ENCODE data around the gene ZNF469.

ZNF469 gene

DNA sequence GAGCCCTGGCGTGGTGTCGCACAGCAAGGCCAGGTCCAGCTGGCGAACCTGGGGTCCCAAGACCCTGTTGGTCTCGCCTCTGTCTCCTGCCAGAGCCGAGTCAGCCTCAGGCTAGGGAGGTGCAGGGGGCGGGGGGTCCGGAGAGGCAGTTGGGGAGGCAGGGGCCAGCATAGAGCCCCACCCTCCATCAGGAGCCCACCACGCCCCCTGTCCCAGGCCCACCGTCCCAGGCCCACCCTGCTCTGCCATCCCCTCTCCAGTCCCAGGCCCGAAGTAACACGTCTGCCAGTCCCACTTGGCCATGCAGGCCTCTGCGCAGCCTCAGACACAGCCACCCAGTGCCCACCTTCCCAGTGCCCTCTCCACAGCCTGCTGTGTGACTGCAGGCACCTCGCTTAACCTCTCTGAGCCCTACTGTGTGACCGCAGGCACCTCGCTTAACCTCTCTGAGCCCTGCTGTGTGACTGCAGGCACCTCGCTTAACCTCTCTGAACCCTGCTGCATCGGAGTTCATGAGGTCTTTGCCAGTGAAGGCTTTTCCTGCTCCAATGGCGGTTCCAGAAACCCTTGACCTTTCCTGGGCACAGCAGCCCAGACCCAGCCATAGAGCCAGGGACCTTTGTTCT is 29.3 kb downstream of the ZNF469 start:
- no peak for DNase-seq

DNA sequence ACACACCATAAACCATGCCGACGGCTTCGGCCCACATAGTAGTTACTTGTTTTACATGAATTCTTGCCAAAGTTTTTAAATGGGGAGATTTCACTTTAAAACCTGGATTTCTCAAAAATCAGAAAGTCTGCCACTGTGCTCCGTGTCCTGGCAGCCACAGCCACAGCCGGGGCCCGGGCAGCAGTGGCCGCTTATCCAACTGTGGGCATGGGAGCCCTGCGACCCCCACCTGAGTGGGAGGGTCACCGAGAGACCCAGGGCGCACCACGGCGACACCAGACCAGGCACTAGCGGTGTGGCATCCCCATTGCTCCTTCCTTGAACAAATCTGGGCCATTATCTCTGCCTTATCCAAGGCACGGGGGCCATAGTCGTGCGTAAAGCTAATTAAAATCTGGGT is 30.0 kb downstream of the ZNF469 start:
- DNase-seq: no peak

- no peak for DNase-seq
Measured at GRCh38 chr16:88413231-88413630, 30.5 kb downstream of the ZNF469 start.

DNA sequence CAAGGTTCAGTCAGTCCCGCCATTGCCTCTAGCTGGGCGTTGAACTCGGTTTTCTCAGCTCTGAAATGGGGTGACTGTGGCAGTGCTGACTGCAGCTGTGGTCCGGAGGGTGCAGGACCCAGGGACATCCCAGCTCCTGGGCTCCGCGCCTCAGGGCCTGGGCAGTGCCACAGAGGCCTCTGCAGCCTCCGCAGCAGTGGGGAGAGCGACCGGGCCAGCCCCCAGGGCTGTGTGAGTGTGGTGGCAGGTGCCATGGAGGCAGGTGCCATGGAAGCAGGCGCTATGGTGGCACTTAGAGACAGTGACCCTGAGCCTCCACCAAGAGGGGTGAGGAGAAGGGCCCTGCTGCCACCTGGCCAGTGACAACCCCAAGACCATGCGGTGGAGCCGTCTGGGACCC is 30.9 kb downstream of the ZNF469 start:
- DNase-seq: no peak

GRCh38 chr16:88414521-88415380 is 32.0 kb downstream of the ZNF469 start:
- no peak for DNase-seq

GRCh38 chr16:88415381-88415705 is 32.6 kb downstream of the ZNF469 start:
- DNase-seq: no peak

DNA sequence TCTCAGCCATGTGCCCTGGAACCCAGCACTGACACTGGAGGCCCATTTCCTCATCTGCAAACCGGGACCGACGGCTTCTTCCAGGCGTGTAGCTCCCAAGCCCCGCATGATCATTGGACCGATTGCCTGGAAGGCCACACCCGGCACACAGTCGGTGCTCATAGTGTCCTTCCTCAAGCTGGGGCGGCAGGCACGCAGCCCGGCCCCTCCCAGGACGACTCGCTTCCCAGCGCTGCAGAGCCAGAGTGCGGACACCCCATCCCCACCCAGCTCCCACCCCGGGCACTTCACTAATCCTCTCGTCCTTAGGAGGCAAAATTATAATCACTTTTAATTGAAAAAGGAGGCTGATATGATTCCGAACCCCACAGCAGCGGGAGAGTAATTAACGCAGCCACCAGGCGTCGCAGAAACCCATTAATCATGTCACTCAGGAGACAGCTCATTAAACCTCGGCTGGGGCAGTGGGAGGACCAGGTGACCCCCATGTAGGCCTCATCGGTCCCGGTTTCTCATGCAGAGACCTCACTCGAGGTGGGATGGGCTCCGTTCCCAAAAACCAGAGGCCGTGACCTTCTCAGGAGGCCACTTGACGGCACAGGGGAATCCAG is 33.1 kb downstream of the ZNF469 start:
- no peak for DNase-seq

- no peak for DNase-seq
Measured at GRCh38 chr16:88416686-88417085, 33.9 kb downstream of the ZNF469 start.

DNA sequence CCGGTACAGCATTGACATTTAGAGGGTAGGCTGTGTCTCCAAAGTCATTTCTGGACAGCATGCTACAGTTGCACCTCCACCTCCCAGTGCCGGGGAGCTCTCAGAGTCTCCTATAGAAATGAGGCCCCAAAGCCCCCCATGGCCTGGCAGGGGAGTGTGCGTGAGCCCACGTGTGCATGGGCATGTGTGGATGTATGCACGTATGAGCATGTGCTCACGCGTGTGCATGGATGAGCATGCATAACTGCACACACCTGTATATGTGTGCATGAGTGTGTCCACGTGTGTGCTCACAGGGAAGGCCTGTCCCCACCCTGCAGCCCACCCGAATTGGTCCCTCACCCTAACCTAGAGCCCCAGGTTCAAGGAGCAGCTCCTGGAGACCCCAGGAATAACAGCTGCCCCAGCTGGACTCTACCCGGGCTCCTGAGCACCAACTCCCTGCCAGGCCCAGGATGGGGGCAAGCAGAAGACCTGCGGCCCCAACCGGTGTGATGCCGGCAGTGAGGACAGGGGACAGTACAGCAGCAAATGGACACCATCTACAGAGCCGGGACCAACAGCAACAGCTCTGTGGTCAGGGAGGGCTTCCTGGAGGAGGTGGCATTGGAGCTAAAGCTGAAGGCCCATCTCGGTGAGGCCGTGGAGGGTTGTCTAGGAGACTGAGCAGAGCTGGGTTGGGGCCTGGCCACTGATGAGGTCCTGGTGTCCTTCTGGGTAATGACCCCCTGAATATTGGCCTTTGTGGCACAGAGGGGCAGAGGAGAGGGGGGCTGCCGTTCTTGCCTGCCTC is 35.1 kb downstream of the ZNF469 start:
- DNase-seq: no peak

DNA sequence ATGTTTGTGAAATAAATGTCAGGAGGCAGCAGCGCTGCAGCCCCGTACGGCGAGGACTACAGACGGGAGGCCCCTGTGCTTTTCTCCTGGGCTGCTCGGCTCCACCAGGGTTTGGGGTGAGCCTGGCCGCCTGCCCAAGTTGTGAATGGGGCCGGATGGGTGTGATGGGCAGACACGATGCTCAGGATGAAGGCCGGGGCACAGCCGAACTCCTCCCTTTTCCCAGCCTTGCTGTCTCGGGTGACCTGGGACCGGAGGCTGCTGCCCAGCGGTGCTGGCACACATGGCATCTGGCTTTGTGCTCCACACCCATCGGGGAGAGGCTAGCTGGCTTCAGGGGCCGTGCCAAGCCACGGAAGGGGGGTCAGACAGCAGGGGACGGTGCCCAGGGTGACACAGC is 36.1 kb downstream of the ZNF469 start:
- DNase-seq: no peak

GRCh38 chr16:88419790-88420189 is 37.0 kb downstream of the ZNF469 start:
- DNase-seq: no peak

DNA sequence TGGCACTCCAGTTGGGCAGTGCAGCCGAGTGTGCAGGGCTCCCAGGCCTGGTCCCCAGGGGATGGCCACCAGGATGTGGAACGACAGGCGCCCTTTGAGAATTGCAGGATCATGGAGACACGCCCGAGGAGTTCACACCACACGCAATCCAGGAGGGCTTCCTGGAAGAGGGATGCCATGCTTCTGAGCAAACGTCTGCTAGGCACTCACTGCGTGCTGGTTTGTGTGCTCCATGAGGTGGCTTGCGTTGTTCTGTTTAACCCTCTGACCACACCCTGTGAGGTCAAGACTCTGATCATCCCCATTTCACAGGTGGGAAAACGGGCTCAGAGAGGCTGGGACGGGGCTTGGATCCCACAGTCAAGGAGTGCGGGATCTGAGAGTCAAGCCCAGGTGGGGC is 37.7 kb downstream of the ZNF469 start:
- no peak for DNase-seq

GRCh38 chr16:88421301-88421700 is 38.5 kb downstream of the ZNF469 start:
- no peak for DNase-seq

- DNase-seq: no peak
Measured at GRCh38 chr16:88421871-88422433, 39.2 kb downstream of the ZNF469 start.

DNA sequence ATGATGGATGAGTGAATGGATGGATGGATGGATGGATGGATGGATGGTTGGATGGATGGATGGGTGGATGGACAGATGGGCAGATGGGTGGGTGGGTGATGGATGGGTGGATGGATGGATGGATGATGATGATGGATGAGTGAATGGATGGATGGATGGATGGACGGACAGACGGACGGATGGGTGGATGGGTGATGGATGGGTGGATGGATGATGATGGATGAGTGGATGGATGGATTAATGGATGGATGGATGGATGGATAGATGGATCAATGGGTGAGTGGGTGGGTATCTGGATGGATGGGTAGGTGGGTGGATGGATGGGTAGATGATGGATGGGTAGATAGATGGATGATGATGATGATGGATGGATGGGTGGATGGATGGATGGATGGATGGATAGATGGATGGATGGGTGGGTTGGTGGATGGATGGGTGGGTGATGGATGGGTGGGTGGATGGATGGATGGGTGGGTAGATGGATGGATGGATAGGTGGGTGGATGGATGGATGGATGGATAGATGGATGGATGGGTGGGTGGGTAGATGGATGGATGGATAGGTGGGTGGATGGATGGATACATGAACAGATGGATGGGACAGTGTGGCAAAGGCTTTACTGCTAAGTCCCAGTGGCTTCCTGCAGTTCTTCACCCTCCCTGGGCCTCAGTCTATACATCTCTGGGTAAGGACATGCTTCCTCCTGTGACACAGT is 40.1 kb downstream of the ZNF469 start:
- DNase-seq: no peak

- no peak for DNase-seq
Measured at GRCh38 chr16:88423448-88423850, 40.7 kb downstream of the ZNF469 start.

- DNase-seq: no peak
Measured at GRCh38 chr16:88424587-88425235, 42.0 kb downstream of the ZNF469 start.

GRCh38 chr16:88426018-88426417 is 43.3 kb downstream of the ZNF469 start:
- DNase-seq: no peak

DNA sequence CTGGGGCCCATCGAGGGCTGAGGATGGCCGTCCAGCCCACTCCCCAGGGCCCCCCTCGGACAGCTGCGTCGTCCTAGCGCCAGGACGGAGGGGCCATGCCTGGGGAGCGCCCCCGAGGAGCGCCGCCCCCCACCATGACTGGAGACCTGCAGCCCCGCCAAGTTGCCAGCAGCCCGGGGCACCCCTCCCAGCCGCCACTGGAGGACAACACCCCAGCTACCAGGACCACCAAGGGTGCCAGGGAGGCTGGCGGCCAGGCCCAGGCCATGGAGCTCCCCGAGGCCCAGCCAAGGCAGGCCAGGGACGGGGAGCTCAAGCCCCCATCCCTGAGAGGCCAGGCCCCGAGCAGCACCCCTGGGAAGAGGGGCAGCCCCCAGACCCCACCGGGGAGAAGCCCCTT is 44.6 kb downstream of the ZNF469 start:
- no peak for DNase-seq

DNA sequence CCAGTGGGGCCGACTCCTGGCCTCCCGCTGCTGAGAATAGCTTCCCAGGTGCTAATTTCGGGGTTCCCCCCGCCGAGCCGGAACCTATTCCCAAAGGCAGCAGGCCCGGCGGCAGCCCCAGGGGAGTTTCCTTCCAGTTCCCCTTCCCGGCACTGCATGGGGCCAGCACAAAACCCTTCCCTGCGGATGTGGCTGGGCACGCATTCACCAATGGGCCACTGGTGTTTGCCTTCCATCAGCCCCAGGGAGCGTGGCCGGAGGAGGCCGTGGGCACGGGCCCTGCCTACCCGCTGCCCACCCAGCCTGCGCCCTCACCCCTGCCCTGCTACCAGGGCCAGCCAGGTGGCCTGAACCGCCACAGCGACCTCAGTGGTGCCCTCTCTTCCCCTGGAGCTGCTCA is 45.4 kb downstream of the ZNF469 start:
- no peak for DNase-seq

- no peak for DNase-seq
Measured at GRCh38 chr16:88428616-88429386, 46.0 kb downstream of the ZNF469 start.
